Kasumi-1 (cell line): ENCODE data around the gene BMAL1.
A peak's percentile ranks its signal among the peaks of the same experiment; 100 is the strongest.

ENCODE experiments used
- DNase-seq, 2 experiments: peaks; one replicate each; lab custom pipeline; 2025; lab: John Stamatoyannopoulos, UW

BMAL1 gene

DNA sequence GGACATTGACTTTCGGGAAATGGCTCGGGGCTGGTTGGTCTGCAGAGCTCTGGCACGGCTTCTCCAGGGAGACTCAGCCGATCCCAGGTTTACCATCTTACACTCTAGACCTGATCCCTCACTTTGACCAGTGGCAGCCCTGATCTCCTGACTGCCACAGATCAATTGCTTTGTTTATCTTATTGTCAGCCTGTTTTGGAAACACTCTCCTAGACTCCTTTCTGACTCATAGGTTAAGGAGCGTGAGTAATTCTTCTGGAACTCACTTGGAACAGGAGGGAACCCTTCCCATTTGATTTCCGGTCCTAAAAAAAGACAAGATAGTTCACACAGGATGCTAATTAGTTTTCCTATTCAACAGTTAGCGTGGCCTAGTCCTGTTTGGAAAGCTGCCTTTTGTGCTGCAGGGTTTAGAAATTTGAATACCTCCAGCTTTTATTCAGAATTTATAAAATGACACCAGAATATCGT lies 16.0 kb upstream of the BMAL1 start:
- no peak for DNase-seq

DNA sequence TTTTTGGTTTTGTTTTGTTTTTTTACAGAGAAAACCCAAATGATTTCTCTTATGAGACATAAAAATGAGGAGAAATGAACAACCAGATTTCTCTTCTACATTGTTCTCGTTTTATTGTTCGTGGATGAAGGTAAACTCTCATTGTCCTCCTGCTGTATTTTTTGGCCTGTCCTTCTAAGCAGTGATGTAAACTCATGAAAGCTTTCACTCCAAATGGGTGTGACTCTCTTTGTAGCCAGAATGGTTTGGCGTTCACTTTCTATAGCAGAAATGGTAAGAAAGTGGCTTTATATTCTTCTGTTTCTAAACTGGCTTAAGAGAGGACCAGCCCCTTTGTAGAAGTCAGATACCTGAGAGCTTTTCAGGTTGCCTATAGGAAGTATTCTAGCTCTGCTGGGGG lies 15.5 kb upstream of the BMAL1 start:
- no peak for DNase-seq

DNA sequence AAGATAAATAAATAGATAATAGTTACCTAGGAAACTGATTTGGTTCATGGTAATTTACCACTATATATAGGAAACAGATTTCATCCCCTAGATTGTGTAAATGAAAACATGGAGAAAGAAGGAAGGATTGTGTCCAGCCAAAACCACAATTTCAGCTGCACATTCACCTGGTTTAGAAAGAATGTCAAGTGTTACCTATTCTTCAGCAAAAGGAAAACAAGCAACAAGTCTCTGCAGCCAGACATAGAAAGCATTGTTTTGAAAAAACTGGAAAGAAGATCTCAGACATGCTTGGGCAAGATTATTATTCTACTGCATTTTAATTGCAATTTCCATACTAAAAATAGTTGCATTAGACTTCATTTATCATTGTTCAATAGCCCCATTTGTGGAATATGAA lies 8.8 kb upstream of the BMAL1 start:
- no peak for DNase-seq

DNA sequence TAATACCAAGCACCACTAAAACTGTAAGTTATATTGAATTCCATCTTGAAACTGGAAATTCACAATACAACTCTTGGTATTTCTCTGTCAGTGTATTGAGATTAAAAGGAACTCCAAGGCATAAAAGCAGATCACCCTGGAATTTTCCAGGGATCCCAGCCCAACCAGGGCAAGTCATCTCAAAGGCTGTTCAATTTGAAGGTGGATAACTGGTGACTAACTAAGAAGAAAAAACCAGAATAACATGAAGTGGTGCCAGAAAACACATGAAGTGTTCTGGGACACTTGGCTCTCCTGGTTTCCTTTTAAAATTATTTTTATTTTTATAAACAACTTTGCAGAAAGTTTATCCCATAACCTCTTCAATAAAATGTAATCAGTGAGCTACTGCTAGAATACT lies 7.8 kb upstream of the BMAL1 start:
- no peak for DNase-seq

DNA sequence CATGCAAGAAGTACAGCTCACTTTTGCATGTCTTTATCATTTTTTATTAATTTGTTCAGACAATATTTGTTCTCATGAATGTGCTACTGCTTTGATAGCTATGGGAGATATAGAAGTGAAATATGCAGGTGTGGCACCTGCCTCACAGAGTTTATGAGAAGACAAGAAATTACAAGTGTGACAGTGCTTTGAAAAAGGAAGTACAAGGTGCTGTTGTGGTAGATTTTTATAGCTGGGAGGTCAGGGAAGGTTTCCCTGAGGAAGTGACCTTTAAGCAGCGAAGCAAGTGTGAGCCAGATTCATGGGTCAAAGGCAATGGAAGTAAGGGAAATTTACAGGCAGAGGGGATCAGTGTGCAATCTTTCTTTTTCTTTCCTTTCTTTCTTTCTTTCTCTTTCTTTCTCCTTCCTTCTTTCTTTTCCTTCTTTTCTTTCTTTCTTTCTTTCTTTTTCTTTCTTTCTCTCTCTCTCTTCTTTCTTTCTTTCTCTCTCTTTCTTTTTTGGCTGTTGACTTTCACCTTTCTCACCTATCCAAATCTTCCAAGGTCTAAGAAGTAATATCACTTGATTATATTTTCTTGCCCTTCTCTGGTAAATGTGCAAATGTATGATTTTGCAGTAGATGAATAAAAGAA lies 6.4 kb upstream of the BMAL1 start:
- DNase-seq = no peak

DNA sequence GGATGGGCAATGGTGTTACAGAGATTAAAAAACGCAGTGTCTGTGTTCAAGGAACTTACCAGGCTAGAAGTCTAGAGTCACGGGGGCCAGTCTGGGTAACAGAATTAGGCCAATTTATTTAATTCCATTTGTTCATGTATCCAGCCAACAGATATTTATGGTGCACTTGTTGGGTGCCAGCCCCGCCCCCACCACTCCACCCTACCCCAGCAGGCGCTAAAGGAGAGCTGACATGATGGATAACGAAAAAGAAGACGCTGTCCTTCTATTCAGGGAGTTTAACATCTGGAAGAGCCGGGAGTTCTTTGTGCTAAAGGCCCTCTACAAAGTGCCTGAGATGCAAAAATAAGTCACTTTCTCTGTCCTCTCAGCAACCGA lies 1.1 kb upstream of the BMAL1 start:
- DNase-seq = no peak

DNA sequence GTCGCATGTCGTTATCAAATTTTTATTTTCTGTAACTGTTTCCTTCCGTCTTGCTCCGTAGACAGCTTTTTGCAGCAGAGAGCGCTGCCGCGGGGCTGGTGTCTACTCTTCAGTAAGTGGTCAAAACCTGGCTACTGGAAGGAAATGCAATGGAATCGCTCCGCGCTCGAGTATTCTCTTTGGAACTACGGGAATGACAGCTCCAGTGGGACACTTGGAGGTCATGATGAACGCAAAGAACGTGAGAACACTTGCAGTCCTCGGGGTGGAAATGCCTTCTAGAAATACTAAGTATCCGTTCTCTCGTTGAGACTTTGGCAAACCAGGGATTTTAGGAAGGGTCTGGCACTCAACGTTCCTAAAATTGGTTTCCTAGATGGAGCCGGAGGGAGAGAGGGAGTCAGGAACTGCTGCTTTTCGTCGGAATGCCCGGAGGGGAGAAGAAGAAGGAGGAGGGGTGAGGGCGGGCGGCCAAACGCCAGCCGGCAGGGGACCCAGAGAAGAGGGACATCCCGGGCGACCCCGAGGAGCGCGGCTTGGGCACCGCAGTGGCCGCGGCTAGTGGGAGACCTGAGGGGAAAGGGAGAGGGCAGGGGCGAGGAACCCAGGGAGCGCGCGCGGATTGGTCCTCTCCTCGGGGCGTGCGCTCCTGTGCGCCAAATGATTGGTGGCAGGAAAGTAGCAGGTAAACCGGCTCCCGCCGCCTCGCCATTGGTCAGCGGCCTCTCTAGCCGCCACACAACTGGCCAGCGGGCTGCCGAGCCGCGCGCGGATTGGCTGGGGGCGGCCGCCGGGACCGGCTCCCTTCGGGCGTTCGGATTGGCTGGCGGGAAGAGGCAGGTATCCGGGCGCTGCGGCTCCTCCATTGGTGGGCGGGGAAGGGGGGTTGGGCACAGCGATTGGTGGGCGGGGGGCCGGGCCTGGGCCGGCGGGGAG lies 490 bp upstream of the BMAL1 start:
- peak; percentile 75 to 92 for DNase-seq

DNA sequence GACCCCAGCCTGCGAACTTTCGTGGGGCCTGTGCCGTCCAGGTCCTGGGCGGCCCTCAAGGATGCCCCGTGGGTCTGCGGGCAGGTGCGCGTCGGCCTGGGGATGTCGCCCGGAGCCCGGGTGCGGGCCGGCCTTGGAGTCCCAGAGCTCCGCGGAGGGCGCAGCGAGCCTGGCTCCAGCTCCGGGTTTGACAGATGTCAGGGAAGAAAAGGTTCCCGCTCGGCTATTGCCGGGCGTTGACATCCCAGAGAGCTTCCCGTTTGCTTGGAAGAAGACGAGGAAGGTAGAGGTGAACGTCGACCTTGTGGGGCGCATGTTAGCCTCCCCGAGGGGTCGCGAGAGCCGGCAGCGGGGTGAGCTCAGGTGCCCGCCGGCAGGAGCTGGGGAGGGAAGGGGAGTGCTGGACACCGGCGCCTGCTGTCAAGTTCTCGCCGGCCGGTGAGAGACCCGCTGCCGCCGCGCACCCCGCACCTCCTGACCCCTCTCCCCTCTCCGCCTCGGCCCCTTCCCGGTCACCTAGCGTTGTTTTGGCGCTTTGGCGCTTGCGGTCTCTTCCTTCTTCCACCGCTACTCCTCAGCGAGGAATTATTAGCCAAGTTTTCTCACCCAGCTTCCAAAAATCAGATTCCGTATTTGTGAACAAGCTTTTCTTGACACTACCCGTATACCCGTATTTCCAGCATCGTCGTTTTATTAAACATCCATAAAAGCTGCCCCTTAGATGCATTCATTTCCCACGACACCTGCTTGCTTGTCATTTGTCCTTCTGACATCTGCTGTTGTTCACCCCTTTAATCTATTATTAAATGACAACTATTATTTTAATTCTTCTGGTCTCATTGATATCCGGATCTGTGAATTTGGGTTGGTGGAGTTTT lies 1.3 kb downstream of the BMAL1 start:
- DNase-seq = no peak

DNA sequence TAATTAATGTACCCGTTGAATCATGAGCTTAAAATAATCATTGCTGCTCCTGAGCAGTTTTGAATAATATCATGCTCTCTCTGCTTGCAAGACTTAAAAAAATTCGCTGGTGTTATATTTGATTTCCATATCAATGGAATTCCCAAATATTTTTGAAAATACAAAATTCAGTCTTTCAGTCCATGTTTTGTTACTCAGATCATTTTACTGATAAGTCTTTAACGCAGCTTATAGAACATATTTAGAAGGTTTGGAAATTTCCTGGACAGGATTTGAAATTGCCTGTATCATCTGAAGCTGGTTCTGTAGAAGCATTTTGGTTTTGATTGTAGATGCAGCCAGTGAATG lies 1.9 kb downstream of the BMAL1 start:
- no peak for DNase-seq

DNA sequence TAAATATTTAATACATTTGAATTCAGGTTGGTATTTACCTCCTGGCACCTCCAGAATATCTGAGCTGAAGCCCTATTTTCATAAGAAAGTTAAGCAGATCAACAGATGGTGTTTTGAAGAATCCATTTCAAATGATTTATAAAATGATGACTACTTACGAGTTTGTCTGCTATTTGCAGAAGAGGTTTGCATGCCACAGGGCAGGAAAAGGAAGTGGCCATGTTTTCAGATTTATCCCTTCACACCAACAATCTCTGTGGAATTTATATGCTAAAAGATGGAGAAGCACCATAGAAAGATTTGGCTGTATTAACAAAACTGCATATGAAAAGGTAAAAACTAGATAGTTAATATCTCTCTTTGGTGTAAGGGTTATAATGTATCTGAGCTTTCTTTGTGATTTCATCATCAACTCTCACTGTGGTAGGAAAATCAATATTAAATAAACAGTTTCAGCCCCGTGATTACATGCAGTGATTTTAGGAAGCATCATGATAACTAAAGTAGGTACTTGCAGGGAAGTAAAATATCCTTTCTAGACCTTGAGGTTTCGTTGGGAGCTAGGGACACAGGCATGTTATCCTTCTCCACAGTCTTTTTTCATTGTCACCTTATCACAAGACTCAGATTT lies 2.6 kb downstream of the BMAL1 start:
- no peak for DNase-seq

DNA sequence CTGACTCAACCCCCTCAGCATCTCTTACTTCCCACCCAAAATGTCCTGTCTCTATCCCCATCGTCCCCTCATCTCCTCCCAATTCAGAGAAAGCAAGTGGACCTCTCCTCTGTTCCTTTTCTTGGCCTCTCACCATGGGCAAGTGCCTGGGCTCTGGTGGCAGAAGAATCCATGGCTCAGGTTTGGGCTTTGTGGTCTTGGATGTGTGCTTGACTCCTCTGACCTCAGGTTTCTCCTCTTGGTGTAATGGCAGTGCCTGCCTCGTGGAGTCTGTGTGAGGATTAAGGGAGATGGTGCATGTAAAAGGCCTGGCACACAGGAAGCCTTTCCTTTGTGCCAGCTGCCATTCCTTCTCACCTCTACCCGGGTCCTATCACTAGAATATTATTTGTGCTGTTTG lies 3.2 kb downstream of the BMAL1 start:
- no peak for DNase-seq

DNA sequence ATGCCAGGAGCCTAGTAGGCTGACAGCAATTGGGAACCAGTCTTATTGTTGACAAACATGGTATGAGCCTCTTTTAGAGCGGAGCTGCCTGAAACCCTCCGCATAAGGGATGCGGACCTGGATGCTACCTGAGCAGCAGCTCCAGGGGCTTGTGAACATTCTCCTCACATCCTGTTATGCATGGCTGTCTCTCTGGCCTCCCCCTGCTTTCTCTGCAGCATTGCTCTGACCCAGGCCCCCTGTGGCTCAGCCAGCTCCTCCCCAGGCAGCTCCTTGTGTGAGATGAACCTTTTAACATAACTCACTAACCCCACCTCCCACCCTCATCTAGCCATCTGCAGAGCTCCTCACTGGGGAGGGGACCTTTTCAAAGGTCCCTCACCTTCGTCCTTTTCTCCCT lies 6.0 kb downstream of the BMAL1 start:
- DNase-seq = no peak

DNA sequence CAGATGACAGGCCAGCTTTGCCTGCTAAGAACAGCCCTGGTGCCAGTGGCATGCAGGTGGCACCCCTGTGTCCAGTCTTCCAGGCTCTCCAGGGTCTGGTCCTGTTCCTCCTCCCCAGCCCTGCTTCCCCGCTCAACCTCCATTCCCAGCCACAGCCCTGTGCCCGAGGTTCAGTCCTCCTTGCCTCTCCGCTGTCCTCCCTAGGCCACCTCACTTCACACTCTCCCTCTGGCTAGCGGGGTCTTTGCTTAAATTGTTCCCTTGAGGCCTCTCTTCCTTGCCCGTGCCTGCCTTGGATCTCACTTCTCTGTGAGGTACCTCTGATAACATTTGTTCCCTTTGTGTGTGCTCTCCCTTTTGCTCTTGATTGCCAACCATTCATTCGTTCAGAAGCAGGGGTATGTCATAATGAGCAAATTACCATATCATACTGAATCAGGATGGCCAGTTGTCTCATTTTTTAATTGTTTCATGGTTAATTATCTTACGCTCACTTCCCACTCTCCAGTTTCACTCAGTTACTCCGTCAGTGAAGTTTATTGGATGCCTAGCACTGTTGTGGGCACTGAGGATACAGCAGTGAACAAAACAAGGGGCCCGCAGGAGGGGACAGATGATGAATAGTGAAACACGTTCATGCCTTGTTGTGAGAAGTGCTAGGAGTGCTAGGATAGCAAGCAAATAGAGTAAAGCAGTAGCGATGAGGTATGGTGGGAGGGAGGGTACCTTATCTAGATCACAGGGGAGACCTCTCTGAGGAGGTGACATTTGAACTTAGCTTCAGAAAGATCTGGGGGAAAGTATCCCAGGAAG lies 7.4 kb downstream of the BMAL1 start:
- no peak for DNase-seq

DNA sequence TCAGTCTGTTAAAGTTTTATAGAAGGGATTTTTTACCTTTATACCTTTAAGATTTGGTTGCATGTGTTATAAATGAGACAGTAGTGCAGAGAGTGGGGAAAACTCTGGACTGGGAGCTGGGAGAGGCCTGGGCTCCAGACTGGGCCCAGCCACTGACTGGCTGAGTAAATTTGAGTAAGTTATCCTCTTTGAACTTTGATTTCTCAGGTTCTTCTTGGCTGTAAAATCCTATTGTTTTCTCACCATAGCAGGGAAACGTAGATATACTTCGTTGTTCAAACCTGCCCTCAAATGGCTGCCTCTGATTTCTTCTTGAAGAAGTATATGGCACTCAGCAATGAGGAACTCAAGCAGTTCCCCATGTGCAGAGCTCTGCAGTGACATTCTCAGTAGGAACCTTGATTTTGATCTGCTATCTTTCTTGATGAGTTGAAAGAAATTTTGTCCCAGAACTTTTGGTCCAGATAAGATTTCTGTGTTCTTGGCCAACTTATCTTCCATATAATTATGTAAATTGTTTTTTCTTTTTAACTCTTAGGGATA lies 8.8 kb downstream of the BMAL1 start:
- DNase-seq = no peak

DNA sequence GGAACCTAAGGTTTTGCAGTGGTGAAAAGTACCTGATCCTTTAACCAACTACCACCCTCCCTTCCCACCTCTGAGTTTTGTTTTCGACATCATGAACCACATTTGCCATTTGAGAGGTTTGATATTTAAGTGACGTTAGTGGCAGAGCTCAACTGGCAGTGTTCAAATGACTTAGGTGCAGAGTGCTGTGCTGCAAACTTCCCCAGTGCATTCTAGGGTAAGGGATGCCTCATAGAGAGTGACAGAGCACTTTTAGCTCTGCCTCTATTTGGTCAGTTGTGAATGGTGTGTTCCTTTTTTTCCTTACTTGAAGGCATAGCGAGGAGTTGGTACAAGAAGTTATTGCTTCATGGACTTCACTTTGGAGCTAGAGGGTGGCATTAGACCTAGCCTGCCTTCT lies 9.4 kb downstream of the BMAL1 start:
- DNase-seq = no peak

DNA sequence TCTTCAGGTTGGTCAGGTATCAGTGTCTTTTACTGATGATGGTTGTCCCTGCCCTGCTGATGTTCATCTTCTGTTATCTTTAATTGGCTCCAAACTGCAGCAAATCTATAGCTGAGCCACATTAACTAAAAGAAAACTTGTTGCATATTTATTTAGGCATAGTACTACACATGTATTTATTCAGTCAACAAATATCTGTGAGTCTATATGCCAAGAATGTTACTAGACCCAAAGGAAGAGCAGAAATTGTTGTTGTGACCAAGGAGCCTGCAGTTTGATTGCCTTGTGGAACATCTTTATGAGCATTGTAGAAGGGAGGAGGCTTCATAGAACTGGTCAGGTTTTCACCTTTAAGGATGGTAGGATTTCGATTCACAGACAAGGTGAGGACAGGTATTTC lies 10.1 kb downstream of the BMAL1 start:
- DNase-seq = no peak

DNA sequence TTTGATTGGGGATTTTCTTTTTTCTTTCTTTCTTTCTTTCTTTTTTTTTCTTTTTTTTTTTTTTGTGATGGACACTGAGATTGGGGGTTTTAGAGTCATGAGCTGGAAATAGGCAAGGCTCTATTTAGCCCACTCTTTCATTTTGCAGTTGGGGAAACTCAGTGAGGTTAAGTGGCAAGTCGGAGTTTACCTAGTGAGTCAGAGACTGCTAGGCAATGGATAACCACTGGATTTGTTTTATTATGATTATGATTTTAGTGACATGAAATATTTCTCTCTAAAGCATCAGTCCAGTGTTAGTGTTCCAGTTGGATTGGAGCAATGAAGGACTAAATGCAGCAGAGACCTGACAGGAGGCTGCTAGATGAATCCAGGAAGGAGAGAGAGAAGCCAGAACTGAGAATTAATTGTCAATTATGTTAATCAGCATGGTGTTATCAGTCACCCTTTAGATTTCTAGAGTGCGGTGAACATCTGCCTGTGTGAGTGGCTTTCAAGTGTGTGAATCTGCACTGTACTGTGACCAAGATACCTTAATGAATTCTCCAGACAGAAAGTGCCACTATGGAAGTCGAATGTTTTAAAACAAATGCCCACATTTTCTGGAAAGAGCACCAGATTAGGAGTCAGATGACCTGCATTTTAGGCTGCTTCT lies 10.9 kb downstream of the BMAL1 start:
- no peak for DNase-seq

DNA sequence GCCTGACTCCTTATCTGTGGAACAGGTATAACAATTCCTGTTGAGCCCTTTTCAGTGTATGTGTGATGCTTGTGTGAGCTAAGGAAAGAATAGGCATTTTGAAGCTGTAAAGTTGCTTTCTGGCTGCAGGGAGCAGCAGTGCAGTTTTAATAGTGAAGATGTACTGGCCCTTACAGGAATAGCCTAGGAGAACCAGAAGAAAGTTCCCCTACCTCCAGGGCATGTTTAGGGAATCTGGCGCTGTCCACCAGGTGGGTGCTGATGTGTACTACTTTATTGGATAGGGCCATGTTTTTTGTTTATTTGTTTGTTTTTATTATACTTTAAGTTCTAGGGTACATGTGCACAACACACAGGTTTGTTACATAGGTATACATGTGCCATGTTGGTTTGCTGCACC lies 11.5 kb downstream of the BMAL1 start:
- DNase-seq = no peak

DNA sequence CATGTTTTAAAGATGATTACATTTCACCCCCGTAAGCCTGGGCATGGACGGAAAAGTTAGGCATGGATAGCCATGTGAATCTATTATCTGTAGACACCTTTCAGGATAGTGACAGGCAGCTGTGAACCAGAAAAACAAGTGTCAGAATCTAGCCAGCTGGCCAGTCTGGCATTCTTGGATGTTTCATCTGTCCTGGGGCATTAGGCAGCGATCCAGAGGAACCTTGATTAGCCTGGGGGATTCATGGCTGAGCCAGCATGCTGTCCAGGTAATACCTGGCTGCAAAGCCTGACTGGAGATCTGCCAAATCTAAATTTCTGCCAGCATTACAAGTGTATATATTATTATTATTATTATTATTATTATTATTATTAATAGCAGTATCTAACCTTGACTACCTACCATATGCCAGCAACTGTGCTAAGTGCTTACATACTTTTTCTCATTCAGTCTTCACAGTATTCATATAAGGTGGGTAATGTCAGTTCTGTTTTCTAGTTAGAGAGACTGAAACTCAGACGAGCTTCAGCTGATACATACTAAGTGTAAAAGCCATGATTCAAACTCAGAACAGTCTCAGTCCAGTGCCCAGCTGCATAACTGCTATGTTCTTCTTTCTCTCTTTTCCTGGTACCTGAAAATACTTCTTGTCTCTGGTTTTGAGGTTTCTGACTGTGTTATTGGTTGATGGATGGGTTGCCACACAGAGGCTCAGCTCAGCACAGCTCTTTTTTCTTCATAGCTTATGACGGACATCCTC lies 12.8 kb downstream of the BMAL1 start:
- DNase-seq = no peak

DNA sequence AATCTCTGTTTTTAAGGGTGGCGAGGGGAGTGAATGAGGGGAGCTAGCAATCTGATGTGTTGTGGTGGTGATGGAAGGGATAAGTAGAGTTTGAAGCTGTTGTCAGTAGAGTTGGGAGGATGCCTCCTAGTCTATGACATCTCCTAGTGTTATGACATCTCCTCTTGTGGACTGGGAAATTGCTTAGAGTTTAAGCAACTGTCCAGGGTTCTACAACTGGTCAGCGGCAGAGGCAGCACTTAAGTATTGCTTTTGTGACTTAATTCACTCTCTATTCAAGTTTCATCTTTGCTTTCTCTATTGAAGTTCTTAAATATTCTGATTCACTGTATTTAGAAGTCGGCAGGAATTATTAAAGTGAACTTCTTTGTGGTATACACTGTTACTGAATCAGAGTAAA lies 13.8 kb downstream of the BMAL1 start:
- no peak for DNase-seq
